ENCODE data around the gene WHRN. TPM values are rescaled to one million over a fixed set of nuclear protein-coding genes. Genes with fewer than 3 reads are reported as not detected.

Gene WHRN
- total and polyA plus RNA-seq, 2 of the 13 experiments (the other 11 are each of a cell fraction or from before 2014, with no cell fraction given): 2.3 to 5.3 TPM

GRCh38 chr9:114501796-114502682 is 3.2 kb downstream of the WHRN start (continued):
- TF ChIP-seq ZBTB37 (CRISPR knock-in tag; IDR thresholded peaks at IDR 0.05): no peak
- no peak for TF ChIP-seq FOXA1 (IDR thresholded peaks at IDR 0.05)
- TF ChIP-seq FOXA1 (CRISPR knock-in tag; IDR thresholded peaks at IDR 0.05): peak; percentile 18; the same call in 1 of the 2 replicates
- no peak; the same call in 1 of the 2 replicates for TF ChIP-seq ZNF644 (CRISPR knock-in tag; IDR thresholded peaks at IDR 0.05; ENCODE audit: low read depth)
- TF ChIP-seq XRCC5 (optimal IDR thresholded peaks at IDR 0.05; ENCODE audit: low read length): no peak
- peak; percentile 62; the same call in 1 of the 2 replicates for TF ChIP-seq SAP130 (CRISPR knock-in tag; IDR thresholded peaks at IDR 0.05; ENCODE audit: low read depth)
- TF ChIP-seq ZBTB40 (IDR thresholded peaks at IDR 0.05): no peak
- 0 out of 2 replicates have a peak, but pooled peaks have one; percentile 38 for TF ChIP-seq ZBTB40 (CRISPR knock-in tag; IDR thresholded peaks at IDR 0.05)
- TF ChIP-seq ZMYM3 (CRISPR knock-in tag; IDR thresholded peaks at IDR 0.05): 0 out of 2 replicates have a peak, but pooled peaks have one; percentile 45
- TF ChIP-seq, protein P1, sequence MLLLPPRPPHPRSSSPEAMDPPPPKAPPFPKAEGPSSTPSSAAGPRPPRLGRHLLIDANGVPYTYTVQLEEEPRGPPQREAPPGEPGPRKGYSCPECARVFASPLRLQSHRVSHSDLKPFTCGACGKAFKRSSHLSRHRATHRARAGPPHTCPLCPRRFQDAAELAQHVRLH (CRISPR knock-in tag; IDR thresholded peaks at IDR 0.05; ENCODE audit: borderline replicate concordance, low read depth): peak; percentile 28; the same call in 1 of the 2 replicates
- 0 out of 2 replicates have a peak, but pooled peaks have one; percentile 20 for TF ChIP-seq FOSL2 (CRISPR knock-in tag; IDR thresholded peaks at IDR 0.05)
- TF ChIP-seq TFDP1 (CRISPR knock-in tag; IDR thresholded peaks at IDR 0.05; ENCODE audit: borderline replicate concordance): peak; percentile 37; the same call in 1 of the 2 replicates
- no peak for TF ChIP-seq ZNF784 (CRISPR knock-in tag; IDR thresholded peaks at IDR 0.05; ENCODE audit: borderline replicate concordance)

Data from HepG2 (cell line).